ENCODE data around the gene LSM4.
"Not testable (repeated sequence)": the region's sequence is repeated elsewhere in the genome, so short reads cannot be mapped to it uniquely, and the experiment has no call there.

LSM4 gene

GRCh38 chr19:18340190-18340989 is 17.5 kb upstream of the LSM4 start, which contains the start of gene PGPEP1:
PGPEP1 (plus strand) TSS chr19:18340598; CDS start chr19:18340682, 84 bp downstream.
- peak; percentile 67 for DNase-seq

GRCh38 chr19:18339723-18340122 is 16.8 kb upstream of the LSM4 start:
- DNase-seq: no peak

GRCh38 chr19:18338541-18338940 is 15.7 kb upstream of the LSM4 start:
- DNase-seq: no peak

GRCh38 chr19:18336121-18336520 is 13.2 kb upstream of the LSM4 start:
- DNase-seq: no peak

GRCh38 chr19:18333680-18334079 is 10.8 kb upstream of the LSM4 start:
- no peak for DNase-seq

GRCh38 chr19:18332917-18333530 is 10.1 kb upstream of the LSM4 start:
- no peak for DNase-seq

- no peak for DNase-seq
Observed at GRCh38 chr19:18330868-18331267, 8.0 kb upstream of the LSM4 start.

GRCh38 chr19:18329035-18329376 is 6.1 kb upstream of the LSM4 start:
- DNase-seq: no peak

GRCh38 chr19:18328340-18329034 is 5.6 kb upstream of the LSM4 start:
- DNase-seq: peak; percentile 91

- DNase-seq: no peak
Observed at GRCh38 chr19:18326772-18327171, 3.9 kb upstream of the LSM4 start.

- DNase-seq: not testable (repeated sequence)
Observed at GRCh38 chr19:18324373-18324731, 1.5 kb upstream of the LSM4 start.

- DNase-seq: peak; percentile 50
Observed at GRCh38 chr19:18322318-18322758, 538 bp downstream of the LSM4 start.

- DNase-seq: peak; percentile 43
Observed at GRCh38 chr19:18321734-18322102, 1.2 kb downstream of the LSM4 start.

GRCh38 chr19:18320865-18321733 is 1.8 kb downstream of the LSM4 start:
- DNase-seq: no peak

- DNase-seq: no peak
Observed at GRCh38 chr19:18319591-18320135, 3.2 kb downstream of the LSM4 start.

GRCh38 chr19:18317961-18318800 is 4.7 kb downstream of the LSM4 start:
- DNase-seq: peak; percentile 95

GRCh38 chr19:18313398-18313797 is 9.5 kb downstream of the LSM4 start:
- no peak for DNase-seq

- no peak for DNase-seq
Observed at GRCh38 chr19:18312092-18312534, 10.8 kb downstream of the LSM4 start.

GRCh38 chr19:18311502-18312091 is 11.3 kb downstream of the LSM4 start:
- no peak for DNase-seq

GRCh38 chr19:18310966-18311365 is 11.9 kb downstream of the LSM4 start:
- DNase-seq: no peak

All from GDM1 (cell line).